Limb (tissue), 2 donors: ENCODE data around the gene VRK1.
A peak's percentile ranks its signal among the peaks of the same experiment; 100 is the strongest.

Experiments used
- DNase-seq, 2 donors: peaks; one replicate each; pipeline ENCODE4 v3.0.0-alpha.2; 2016; ENCODE audit errors: extremely low spot score in 2 of 2

VRK1 gene

DNA sequence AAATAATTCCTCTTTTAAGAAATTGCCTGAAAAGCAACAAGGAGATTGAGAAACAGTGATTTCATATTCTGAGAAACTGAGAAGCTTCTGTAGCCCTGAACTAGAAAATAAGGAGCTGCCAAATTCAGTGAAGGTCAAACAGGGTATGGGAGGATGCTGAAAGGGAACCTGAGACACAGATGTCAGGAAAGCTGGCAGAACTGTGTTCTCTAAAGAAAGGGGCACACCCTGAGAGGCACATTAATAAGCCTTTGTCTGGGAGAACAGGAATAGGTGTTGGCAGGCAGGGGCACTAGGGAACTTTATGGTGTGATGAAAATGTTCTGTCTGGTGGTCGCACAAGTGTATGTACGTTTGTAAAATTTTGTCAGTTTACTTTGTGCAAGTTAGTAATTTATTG lies 29.6 kb downstream of the VRK1 start:
- DNase-seq: no peak

DNA sequence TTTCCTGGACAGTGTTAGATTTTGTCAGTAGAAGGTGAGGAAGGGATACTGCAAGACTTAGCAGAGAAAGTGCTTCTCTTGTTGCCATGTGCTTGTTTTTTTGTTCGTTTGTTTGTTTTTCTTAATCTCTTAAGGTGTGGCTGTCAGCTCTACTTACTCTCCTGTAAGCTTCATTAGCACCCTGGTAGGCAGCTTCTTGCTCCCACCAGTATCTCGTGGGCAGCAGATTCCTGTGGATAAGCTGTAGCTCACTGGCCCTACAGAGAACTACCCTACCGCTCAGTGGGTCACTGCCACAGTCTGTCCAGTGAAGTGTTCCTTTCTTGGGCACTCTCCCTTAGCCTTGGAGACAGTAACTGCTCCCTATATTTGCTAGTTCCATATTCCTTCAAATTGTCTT lies 30.1 kb downstream of the VRK1 start:
- no peak for DNase-seq

DNA sequence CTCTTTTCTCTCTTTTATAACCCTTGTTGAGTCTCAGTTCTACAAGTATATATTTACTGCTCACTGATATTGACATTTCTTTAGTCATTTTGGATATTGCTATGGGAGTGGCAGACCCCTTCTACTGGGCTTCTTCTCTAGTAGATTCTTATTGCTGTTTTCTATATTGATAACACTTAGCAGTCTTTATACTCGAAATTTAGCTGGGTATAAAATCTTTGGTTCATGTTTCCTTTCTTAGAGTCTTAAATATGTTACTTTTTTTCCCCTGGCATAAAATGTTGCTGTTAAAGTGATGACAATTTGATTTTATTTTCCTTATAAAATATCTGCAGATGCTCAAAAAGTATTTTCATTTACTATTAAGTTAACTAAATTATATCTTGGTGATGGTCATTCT lies 32.6 kb downstream of the VRK1 start:
- DNase-seq: no peak

DNA sequence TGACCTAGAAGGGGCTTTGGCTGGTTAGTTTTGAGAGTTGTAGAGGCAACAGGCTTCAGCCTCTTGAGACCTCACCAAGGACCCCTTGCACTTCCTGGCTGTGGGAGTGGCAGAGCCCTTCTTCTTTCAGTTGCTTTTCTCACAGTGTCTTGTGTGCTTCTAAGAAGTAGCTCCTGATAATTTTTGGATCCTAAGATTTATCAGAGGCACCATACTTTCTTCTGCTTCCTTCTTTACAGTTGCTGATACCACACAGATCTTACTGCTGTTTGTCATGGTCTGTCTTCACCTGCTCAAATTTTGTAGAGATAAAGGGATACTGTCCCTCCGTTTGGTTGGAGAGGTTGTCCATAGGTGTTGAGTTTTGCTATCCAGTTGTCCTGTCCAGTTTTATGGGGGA lies 33.8 kb downstream of the VRK1 start:
- no peak for DNase-seq

DNA sequence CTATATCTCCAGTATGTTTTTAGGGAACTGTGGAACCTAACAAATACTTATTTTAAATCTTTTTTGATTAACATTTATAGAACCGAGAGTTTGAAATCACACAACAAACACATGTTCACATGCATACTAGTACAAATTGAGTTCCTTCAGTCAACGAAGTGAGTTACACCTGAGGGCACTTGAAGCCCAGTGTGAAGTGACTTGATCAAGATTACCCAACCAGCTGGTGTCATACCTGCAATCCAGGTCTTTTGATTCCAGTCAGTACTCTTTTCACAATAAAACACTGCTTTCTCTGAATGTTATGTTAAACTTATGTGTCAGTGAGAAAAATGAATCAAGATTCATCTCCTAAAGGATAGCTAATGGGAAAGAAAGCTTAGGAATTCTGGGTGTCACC lies 35.2 kb downstream of the VRK1 start:
- no peak for DNase-seq

DNA sequence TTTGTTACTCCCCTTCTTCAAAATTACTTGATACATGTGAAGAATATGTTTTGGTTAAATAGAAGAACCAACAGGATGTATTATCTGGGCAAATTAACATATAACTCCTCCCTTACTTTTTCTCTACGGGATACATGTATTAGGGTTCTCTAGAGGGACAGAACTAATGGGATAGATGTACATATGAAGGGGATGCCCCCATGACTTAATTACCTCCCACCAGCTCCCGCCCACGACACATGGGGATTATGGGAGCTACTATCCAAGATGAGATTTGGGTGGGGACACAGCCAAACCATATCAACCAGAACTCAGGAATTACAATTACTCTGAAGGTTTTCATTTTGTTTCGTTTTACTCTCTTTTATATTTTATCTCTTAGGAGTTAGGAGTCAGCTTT lies 41.3 kb downstream of the VRK1 start:
- DNase-seq: no peak

DNA sequence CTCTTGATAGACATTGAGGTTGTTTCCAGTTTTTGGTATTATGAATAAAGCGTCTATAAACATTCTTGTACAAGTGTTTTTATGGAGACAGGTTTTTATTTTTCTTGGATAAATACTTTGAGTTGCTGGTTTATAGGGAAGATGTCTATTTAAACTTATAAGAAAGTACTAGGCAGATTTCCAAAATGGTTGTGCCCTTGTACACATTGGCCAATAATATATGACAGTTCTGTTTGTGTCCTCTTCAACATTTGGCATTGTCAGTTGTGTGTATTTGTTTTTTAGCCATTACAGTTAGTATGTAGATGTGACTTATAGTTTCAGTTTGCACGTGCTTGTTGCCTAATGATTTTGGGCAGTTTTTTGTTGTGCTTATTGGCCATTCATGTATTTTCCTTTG lies 42.1 kb downstream of the VRK1 start:
- no peak for DNase-seq

DNA sequence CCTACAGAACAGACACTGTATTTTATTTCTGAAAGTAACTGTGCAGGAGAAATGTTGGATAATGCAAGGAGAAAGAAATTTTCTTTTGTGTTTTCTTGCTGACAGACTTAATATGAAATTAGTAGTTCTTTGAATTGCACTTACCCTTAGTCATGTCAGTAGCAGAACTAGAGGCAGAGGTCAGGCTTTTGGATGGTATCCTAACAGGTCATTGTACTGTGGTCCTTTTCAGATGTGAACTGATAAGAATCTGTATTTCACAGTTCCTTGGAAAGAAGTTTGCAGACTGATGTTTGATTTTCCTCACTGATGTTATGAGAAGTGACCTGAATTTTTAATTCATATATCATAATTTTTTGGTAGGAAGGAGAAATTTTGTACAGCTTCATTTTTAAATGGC lies 46.0 kb downstream of the VRK1 start:
- DNase-seq: no peak

DNA sequence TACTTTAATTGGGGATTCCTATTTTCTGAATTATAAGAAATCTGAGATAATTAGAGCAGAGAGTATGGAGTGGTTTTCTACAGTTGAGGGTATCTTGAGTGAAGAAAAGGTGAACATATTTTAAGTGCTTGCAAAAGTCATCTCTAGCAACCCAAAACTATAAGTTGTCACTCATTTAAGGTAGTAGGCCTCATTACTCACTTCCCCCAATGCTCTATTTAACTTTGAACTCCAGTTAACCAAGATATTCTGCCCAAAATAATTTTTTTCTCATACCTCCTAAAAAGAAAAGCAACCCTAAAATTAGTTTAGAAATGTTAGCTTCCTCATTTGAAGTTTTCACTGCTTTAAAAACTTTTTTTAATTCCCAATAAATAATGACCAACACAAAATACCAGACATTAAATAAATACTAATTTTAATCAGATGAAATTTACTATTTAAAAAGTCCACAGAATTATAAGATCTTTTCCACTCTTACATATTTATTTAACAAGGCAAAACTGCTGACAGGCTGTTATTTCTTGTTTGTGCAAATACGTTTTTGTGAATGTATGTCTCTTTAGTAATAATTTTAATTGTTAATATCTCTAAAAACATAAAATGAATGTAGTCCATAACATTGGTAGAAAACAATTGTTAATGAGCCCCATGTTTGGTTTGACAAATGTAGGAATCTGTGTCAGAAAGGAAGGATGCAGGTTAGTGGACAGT lies 47.8 kb downstream of the VRK1 start:
- no peak for DNase-seq

DNA sequence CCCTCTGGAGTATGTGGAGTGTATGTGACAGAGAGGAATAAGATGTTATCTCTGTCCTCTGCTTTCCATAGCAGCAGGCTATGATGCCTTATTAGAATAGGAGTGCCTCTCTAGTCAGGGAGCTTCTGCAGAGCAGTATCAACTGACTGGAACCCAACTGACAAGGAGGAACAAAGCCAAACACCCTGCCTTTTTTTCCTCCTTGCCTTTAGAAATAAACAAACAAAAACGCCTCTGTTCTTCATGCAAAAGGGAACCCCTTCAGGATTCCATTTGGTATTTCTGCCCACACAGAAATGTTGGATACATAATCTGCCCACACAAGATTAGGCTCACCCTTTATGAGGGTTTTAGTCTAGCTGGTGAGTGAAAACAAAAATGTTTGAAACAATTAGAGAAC lies 50.3 kb downstream of the VRK1 start:
- no peak for DNase-seq

DNA sequence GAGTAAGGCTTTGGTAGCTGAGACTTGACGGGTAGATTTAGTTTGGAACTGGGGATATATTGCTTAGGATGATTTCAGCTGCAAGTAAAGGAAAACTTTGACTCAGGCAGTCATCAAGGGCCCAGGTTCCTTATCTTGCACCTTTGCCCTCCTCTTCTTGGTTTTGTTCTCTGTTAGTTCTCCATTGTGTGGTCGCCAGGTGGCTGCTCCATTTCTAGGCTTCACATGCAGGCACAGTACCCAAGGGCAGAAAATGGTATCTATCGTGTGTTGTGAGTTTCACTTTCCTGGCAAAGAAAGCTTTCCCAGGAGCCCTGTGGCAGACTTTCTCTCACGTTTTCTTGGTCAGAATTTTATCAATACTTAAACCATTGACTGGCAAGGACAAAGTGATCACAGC lies 50.8 kb downstream of the VRK1 start:
- DNase-seq: no peak

DNA sequence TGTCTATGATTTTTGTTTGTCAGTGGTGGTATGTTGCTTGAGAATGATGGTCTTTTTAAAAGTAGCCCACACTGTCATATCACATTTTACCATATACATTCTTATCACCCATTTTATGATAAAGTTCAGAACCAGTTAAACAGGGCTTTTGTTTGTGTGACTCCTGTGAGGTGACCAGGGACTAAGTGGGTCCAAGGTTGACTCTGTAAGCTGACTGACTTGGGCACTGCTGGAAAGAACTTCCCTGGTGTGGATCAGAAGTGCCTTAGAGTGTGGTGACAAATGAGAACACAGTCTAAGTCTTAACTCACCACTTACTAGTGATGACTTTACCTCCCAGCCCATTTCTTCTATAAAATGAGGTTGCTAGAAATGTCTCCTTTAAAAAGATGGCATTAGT lies 52.6 kb downstream of the VRK1 start:
- DNase-seq: no peak

DNA sequence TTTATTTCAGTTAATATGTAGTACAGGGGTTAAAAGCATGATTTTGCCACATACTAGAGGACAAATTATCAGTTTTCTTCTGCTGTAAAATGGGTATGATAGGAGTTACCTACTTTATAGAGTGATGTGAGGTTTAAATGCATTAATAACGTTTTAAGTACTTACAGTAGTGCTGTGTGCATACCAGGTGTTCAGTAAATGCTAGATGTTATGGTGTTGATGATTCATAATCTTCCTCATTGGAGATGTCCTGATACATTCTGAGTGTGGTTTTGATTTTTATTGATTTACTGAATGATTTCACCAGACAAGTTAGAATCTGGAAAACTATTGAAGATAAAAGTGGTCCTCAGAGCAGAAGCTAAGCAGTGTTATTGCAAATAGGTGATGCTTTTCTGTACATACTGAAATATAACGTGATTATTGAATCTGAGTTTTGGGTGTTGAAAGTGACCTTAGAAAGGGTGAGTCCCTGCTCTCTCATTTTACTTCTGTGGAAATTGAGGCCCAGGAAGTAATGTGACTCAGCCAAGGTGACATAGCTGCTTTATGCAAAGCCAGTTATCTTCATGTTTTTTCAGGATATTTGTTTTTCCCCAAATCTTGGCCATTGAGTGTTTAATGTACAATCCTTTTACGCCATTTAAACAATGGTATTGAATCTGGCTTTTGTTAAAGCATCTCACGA lies 54.7 kb downstream of the VRK1 start:
- DNase-seq: no peak

DNA sequence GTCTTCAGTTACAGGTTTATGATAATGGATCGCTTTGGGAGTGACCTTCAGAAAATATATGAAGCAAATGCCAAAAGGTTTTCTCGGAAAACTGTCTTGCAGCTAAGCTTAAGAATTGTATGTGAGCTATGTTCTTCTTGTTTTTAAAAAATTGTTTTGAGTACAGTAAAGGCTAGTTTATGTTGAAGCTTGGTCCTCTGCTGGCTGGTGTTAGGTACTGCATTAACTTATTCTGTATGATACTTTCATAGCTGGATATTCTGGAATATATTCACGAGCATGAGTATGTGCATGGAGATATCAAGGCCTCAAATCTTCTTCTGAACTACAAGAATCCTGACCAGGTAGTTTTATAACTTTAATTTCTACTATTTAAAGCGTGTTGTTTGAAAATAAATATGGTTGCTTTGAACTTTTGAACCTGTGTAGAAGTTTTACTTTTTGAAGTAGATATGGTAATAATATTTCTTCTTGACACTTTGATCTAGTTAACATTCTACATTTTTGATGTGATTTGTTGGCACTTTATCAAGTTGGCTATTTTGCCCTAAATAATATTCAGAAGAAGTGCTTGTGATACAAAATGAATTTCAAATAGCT lies 55.7 kb downstream of the VRK1 start:
- peak in 1 of 2 donors; percentile 67 for DNase-seq

DNA sequence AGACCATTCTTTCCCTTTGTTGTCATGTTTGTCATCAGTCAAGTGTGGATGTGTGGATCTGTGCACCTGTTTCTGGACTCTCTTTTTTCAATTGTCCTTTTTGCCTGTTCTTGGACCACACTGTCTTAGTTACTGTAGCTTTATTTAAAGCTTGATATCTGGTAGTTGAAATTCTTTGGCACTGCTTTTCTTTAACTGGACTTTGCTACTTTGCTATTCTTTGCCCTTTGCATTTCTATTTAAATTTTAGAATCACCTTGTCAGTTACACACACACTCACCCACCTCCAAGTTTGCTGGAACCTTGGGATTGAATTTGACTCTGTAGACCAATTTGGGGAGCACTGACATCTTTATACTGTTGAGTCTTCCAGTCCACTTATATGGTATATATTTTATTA lies 61.5 kb downstream of the VRK1 start:
- no peak for DNase-seq

DNA sequence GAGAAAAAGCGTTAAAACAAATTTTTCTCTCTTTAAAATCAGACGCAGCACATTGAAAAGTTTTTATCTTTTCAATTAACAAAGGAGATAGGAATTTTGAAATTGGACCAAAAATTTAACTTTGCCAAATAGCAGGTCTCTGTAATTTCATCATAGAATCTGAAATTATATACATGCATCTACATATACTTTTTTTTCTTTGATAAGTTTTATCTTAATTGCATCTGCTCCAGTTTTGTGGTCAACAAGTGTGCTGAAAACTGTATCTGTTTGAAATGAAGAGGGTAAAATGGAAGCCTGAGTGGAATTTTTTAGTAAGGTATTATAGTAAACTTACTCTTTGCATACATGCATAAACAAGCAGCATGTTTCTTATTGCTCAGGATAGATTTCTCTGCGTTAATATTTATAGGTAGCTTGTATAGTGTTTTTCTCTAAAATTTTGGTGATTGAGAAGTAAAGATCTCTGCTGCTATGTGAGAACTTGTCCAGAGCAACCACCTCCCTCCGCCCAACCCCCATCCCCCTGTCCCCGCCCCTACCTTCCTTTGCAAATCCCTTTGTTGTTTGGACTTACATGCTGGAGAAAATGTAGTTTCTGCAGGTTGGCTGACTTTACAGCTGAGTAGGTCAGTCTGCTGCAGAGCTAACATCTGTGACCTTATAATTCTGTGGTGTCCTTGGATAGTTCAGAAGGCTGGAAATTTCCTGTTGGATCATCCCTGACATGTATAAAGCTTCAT lies 64.6 kb downstream of the VRK1 start:
- no peak for DNase-seq

DNA sequence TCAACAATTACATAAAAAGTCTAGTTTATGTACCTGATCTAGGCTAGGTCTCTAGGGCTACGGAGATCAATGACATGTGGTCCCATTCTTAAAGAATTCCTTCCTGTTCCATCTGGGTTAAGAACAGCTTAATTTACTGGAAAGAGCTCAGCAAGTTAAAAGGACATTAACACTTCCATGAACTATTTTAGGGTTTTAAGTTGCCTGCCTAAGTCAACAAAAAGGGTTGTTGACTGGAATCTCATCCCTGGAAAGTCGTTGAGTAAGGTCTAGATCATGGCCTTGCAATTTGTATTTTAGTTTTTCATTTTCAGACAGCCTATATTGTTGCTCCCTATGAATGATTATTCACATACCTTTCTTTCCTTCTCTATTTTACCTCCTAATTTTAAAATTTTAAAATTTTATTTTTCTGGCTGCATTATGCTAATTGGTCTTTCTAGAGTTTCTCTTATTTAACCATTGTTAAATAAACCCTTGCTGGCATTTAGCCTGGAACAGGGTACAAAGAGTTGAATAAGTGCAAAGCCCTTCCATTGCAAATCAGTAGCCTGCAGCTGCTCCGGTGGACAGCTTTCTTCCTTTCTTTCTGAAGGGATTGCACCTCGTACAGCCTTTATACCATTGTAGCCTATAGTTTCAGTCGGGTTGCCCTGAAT lies 66.3 kb downstream of the VRK1 start:
- no peak for DNase-seq

DNA sequence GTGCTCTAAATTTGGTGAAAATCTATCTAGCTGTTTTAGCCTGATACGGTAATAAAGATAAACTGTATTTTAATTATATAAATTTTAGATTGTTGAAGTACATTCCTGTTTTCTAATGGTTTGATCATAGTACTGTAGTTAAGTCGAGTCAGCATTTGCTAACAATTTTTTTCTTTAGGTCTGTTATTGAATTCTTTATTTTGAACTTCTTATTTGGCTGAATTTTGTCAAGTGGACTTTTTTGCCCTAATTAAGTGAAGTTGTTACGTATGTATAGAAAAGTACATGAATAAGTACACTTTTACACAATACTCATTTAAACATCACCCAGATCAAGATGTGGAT lies 66.8 kb downstream of the VRK1 start:
- no peak for DNase-seq

DNA sequence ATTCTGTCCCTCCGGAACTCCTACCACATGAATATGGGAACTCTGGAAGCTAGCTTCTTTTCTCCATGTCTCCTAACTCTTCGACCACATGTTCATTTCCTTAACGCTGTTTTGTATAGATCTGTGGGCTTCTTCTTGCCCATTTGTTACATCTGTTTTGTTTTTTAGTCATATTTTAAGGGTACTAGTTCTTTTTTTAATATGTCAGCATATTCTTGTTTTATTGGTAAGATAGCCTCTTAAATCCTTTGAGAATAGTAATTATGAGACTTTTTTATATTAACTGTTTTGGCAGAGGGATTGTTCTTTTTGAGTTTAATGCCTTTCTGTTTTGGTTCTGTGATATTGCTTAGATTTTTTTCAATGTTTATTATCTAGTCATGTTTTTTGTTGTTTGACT lies 70.5 kb downstream of the VRK1 start:
- DNase-seq: no peak

DNA sequence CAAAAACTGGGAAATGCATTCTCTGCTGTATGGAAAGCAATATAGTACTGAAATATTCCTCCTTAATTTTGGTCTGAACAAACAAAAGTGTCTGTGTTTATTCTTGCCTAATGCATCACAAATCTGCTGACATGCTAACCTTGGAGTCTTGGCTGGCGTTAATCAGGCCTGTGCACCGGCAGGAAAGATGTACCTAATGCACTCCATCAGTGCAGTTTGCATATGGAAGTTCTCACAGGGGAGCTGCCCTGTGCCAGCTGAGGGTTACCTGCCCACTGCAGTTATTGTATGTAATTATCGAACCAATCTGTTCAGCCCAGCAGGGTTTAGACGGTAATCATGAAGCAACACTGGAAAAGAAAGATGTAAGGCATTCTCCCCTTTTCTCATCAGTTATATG lies 76.9 kb downstream of the VRK1 start:
- no peak for DNase-seq

DNA sequence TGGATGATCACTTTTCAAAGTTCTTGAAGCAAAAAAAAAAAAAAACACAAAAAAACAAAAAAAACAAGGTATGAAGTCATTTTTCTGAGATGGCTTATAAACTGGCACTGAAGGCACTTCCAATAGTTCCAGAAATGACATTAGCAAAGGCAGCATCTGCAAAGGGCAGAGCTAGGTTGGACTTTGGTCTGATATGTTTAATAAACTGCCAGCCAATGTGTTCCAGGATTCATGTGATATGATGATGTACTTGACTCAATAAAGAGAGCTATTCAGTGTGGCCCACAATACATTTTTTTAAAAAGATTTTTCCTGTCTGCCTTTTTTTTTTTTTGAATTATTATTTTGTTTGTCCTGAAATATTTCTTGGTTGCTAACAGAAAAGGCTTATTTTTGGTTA lies 79.6 kb downstream of the VRK1 start:
- no peak for DNase-seq

DNA sequence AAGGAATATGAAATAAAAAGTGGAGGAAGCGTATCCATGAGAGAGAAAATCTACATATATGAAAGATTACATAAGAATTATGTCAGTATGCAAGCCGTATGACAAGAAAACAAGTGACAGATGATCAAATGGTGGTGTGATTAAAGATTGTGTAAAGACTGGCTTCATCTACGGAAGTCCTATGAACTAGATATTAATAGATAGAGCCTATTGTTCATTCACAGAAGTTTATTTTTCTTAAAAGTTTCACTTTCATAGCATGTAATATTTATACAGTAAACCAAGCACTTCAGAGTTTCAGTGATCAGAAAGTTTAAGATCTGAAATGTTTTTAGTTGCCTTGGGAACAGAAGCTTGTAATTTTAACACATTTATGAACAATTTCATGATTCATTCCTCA lies 84.5 kb downstream of the VRK1 start:
- DNase-seq: no peak
